Muscle of leg (tissue), 11 donors: Measurements from ENCODE around the gene IGF1R. TPM values are rescaled to one million over a fixed set of nuclear protein-coding genes. Genes with fewer than 3 reads are reported as not detected.

Experiments
- DNase-seq: peaks from one replicate; pipeline ENCODE4 v3.0.0; 2013
- H3K27ac ChIP-seq: one replicate; pipeline ENCODE4 v1.5.1; 2013; ENCODE audit warnings: mild to moderate bottlenecking, low read length, control low read depth
- H3K27me3 ChIP-seq: one replicate; pipeline ENCODE4 v1.6.1; 2013; ENCODE audit warnings: low read length; ENCODE audit not compliant: control insufficient read depth, insufficient read depth
- H3K36me3 ChIP-seq: one replicate; pipeline ENCODE4 v1.6.1; 2013; ENCODE audit warnings: low read length; ENCODE audit not compliant: control insufficient read depth, insufficient read depth
- H3K4me1 ChIP-seq: one replicate; pipeline ENCODE4 v1.6.1; 2013; ENCODE audit warnings: low read length; ENCODE audit not compliant: control insufficient read depth, insufficient read depth
- H3K4me3 ChIP-seq: one replicate; pipeline ENCODE4 v1.5.1; 2013; ENCODE audit warnings: low read length, control low read depth
- H3K9me3 ChIP-seq: replicated peaks from 2 replicates; pipeline ENCODE4 v1.6.1; 2013; ENCODE audit warnings: low read depth, low read length; ENCODE audit not compliant: control insufficient read depth
- WGBS: methylation state at CpG from one replicate; pipeline ENCODE4 v1.1.5; 2013; ENCODE audit warnings: missing lambda C conversion rate; ENCODE audit not compliant: insufficient coverage; 5-methylcytosine and 5-hydroxymethylcytosine counted together
- polyA plus RNA-seq, 8 donors: library from polyadenylated mRNA; unstranded; fragments of 120-200 nt; gene quantifications; one replicate each; pipeline versions ENCODE4 v1.2.1 to v1.2.3, GENCODE V29; 2013; ENCODE audit warnings: inconsistent platforms in 1 of 8, low replicate concordance in 1 of 8; ENCODE audit not compliant: insufficient read length in 8 of 8, insufficient read depth in 1 of 8
- total RNA-seq: library from RNA; stranded (reverse); fragments of 120-200 nt; gene quantifications from one replicate; pipeline ENCODE4 v1.2.4, GENCODE V29; 2013

Gene IGF1R
- total and polyA plus RNA-seq, 9 donors, result 13.0 to 19.7 (median 18.3) TPM

DNA sequence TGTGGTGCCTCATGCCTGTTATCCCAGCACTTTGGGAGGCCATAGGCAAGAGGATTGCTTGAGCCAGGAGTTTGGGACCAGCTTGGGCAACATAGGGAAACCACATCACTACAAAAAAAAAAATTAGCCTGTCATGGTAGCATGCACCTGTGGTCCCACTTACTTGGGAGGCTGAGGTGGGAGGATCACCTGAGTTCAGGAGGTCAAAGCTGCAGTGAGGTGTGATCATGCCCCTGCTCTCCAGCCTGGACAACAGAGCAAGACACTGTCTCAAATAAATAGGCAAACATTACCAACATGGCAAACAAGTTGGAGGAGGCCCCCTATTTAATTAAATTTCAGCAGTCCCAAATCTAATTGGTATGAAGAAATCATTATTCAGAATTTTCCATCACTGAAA lies 215.6 kb downstream of the IGF1R start:
- Histone ChIP-seq H3K36me3 (no peaks in the 10 kb centered on the region), H3K4me3 (no peak overlapping the region), H3K4me1 (no peaks in the 10 kb centered on the region), H3K27me3 (no peaks in the 10 kb centered on the region), H3K9me3 (no peaks in the 10 kb centered on the region), H3K27ac (no peak overlapping the region)
- DNase-seq, result no peak

DNA sequence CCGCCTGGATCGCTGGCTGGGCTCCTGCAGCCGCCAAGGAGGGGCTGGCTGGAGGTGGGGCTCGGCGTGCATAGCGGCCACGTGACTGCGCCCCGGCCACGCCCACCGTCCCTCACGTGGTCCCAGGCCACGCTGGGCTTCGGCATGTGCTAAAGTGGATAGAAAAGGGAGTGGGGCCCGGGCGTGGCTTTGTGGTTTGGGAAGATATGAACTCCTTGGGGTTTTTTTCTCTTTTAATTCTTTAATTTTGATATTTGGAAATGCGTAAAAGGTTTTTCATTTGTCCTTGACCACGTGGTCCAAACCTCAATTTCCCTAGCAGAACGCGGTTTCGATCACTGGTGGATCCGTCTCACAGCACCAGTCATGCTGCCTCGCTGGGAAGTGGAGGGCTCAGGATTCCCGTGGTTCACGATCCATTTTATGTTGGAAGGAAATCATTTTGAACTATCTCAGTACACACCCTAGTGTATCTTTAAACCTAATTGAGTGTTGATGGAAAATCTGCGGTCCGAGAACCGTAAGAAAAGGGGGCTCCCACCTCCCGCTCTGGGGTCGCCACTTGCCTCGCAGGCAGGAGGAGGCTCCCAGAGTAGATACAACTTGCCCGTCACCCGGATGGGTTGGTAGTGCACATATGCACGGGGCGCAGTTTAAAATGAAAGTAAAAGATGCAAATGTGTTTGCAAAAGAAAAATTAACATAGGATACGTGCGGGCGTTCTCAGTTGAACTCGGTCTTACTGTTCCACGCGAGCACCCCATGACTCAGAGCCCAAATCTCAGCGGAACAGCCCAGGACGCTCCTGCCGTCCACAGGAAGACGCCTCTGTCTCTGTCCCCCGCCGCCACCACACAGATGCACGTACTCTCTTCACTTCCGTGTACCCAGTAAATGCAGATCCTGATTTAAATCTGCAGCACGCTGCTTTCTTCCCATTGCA lies 217.3 kb downstream of the IGF1R start:
- Histone ChIP-seq H3K4me1 (no peaks in the 10 kb centered on the region), H3K27me3 (no peaks in the 10 kb centered on the region), H3K4me3 (peak overlapping the region; percentile 52), H3K27ac (peak overlapping the region; percentile 74), H3K36me3 (no peaks in the 10 kb centered on the region), H3K9me3 (no peaks in the 10 kb centered on the region)
- 57% methylated on average over 37 of the region's 50 CpGs for WGBS
- DNase-seq, result peak; percentile 89

DNA sequence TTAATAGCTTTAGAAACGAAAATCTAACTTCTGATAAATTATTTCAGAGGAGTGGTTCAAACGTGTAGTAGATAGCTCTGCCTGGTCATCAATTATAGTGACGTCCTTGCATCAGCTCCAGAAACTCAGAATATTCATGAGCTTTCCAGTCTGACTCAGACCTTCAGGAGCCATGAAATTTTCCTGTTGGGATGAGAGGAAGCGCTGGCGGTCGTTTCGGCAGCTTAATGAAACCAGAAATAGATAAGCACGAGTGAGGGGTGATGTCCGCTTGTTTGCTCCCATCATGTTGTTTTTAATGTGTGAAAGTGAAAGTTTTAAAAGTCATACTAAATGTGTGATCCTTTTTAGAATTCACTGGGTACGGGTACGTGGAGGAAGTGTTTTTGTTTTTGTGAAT lies 218.2 kb downstream of the IGF1R start:
- Histone ChIP-seq H3K9me3 (no peaks in the 10 kb centered on the region), H3K4me3 (peak overlapping the region; percentile 52), H3K4me1 (no peaks in the 10 kb centered on the region), H3K27me3 (no peaks in the 10 kb centered on the region), H3K27ac (peak overlapping the region; percentile 74), H3K36me3 (no peaks in the 10 kb centered on the region)
- WGBS, result 32% methylated on average over 6 of the region's 11 CpGs
- DNase-seq, result peak; percentile 65

DNA sequence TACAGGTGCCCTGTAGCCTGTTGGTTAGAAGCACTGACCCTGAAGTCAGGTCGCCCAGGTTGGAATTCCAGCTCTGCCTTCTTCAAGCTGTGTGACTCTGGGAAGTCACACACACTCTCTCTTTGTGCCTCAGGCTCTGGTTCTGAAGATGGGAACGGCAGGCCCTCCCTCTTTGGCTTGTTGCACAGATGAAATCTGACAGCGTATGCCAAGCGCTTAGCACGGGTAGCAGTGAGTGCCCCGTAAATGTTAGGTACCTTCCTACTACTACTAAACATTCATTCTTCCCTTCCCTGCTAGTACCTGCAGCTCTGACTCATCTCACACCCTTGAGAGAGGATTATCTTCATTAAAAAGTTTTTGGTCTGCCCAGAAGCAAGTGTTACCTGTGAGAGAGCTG lies 220.2 kb downstream of the IGF1R start:
- H3K27me3 ChIP-seq, result no peaks in the 10 kb centered on the region

DNA sequence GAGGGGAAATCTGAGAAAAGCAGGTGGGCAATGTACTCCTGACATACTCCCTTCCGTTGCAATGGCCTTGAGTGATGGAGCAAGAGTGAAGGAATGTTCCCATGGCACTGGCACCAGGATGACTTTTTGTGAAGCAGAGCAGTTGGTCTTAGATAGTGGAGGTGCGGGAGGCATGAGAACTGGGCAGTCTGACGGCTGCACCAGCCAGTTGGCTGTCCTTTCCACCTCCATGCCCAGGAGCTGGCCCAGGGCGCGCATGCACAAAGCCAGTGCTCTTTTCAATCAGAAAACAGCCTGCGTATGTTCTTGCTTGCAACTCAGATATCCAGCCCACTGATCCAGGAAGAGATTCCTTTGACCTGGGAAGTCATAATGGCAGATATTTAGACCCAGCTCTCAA lies 222.4 kb downstream of the IGF1R start:
- no peak overlapping the region for H3K4me3 ChIP-seq

More for the DNA sequence above, 220.2 kb downstream of the IGF1R start:
- Histone ChIP-seq H3K36me3 (no peaks in the 10 kb centered on the region), H3K27ac (no peak overlapping the region), H3K9me3 (no peaks in the 10 kb centered on the region), H3K4me1 (no peaks in the 10 kb centered on the region), H3K4me3 (no peak overlapping the region)
- WGBS, result 81% methylated on average over 6 of the region's 6 CpGs
- no peak for DNase-seq

DNA sequence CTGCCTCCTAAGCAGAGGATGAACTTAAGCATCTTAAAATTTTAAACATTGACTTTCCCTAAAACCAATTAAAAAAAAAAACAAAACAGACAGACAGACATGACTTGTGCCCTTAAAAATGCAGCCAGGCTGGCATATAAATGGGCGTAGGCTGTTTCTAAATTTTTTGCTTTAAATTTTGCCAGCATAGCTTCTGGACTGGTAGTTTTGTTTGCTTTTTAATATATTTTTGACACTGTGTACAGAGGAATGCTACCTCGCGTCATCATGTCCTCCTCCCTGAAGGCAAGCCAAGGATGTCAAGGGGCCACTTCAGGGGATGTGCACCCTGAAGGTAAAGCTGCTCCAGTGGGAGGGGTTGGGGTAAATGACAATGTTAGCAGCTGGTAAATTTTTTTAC lies 224.4 kb downstream of the IGF1R start:
- no peak for DNase-seq
- Histone ChIP-seq H3K27me3 (no peaks in the 10 kb centered on the region), H3K27ac (no peak overlapping the region), H3K36me3 (no peaks in the 10 kb centered on the region), H3K9me3 (no peaks in the 10 kb centered on the region), H3K4me3 (no peak overlapping the region), H3K4me1 (peaks cover 10% of the 10 kb centered on the region)
- WGBS, result 60% methylated on average over 1 of the region's 3 CpGs

More for the DNA sequence above, 222.4 kb downstream of the IGF1R start:
- H3K27me3 ChIP-seq, result no peaks in the 10 kb centered on the region
- H3K36me3 ChIP-seq, result no peaks in the 10 kb centered on the region
- DNase-seq, result no peak
- no peak overlapping the region for H3K27ac ChIP-seq
- H3K9me3 ChIP-seq, result no peaks in the 10 kb centered on the region
- 100% methylated on average over 2 of the region's 6 CpGs for WGBS
- peaks cover 10% of the 10 kb centered on the region for H3K4me1 ChIP-seq

DNA sequence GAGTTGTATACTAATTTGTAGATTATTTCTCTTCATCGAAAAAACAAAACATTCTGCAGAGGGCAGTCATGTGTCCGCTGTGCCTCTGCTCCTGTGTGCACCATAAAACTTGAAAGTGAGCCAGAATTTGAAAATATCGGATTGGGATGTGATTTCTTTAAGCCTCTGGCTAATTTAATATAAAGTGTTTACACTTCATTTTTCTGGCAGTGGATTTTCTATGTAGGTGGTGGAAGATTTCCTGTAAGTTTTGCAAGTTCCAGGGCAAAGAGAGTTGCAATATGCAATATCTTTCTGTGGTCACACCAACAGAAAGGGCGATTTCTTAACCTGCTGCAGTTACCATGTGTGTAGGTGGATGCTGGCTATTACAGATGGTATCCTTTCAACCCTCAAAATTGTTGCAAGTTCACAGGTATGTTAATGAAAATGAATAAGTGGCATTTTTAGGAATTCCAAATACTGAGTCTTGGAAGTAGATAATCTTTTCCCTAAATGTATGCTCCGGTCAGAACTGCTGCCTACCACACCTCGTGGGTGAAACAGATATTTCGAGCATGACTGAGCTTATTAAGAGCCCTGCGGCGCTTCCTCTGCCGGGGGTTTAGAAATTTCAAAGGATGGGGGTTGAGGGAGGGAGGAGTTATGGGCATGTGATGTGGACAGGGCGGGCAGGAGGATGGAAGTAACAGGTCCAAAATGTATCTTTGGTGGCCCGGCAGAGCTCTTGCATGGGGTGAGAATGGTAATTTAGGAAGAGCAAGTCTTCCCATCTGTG lies 225.3 kb downstream of the IGF1R start:
- WGBS, result 56% methylated on average over 7 of the region's 12 CpGs
- Histone ChIP-seq H3K4me1 (peaks cover 10% of the 10 kb centered on the region), H3K27me3 (no peaks in the 10 kb centered on the region), H3K36me3 (no peaks in the 10 kb centered on the region), H3K4me3 (no peak overlapping the region), H3K9me3 (no peaks in the 10 kb centered on the region), H3K27ac (no peak overlapping the region)
- no peak for DNase-seq

DNA sequence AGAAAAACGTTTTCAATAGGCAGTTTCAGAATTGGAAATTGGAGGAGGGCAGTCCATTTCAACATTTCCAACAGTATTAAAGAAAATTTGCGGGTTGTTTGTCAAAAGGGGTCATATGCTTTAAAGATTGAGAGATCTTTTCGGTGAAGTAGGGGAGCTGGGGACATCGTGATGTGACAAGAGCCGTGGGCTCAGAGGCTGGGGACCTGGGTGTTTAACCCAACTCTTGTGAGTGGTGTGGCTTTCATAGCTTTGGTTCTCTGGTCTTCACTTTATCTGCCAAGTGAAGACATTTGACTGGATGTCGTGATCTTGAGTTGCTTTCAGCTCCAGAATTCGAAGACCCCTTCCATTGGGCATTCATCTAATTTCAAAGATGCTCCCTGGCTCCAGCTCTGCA lies 226.0 kb downstream of the IGF1R start:
- WGBS, result 82% methylated on average over 3 of the region's 7 CpGs
- peaks cover 10% of the 10 kb centered on the region for H3K4me1 ChIP-seq
- no peak for DNase-seq
- H3K27me3 ChIP-seq, result no peaks in the 10 kb centered on the region
- H3K4me3 ChIP-seq, result no peak overlapping the region
- no peak overlapping the region for H3K27ac ChIP-seq
- no peaks in the 10 kb centered on the region for H3K36me3 ChIP-seq
- H3K9me3 ChIP-seq, result no peaks in the 10 kb centered on the region

DNA sequence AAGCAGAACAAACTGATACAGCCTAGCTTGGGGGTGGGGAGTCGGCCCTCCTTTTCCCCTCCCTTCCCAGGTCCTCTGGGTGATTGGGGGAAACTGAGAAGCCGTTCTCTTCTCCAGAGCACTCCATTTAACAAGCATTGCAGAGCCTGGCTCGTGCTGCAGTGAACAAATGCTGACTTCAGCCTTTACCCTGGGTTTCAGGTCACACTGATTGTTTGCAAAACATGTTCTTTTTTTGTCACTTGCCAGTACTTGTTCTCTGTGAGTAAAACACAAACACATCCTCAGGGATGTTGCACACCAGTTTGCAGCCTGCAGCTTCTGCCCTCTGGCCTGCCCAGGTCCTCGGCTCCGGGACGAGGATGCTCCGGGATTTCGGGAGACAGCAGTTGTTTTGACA lies 226.4 kb downstream of the IGF1R start:
- peaks cover 10% of the 10 kb centered on the region for H3K4me1 ChIP-seq
- no peak overlapping the region for H3K4me3 ChIP-seq
- H3K9me3 ChIP-seq, result no peaks in the 10 kb centered on the region
- H3K27me3 ChIP-seq, result no peaks in the 10 kb centered on the region
- DNase-seq, result no peak
- WGBS, result 38% methylated on average over 7 of the region's 8 CpGs
- no peaks in the 10 kb centered on the region for H3K36me3 ChIP-seq
- H3K27ac ChIP-seq, result no peak overlapping the region

DNA sequence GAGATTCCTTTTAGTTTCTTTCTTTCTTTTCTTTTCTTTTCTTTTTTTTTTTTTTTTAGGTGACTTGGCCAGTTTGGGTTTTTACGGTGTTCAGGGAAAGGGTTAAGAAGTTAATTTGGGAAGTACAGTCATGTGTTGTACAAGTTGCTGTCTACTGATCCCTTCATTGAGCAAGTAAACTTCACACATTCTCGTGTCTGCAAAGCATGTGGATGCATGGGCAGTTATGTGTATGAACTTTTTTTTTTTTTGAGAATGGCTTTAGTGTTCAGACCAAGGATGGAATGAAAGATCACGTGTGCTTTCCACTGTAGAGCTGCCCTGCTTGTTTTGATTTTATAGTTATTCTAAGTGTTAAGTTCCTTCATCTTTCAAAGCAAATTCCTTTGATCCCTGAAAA lies 227.0 kb downstream of the IGF1R start:
- Histone ChIP-seq H3K4me3 (no peak overlapping the region), H3K27me3 (no peaks in the 10 kb centered on the region), H3K4me1 (peaks cover 10% of the 10 kb centered on the region), H3K27ac (no peak overlapping the region), H3K36me3 (no peaks in the 10 kb centered on the region), H3K9me3 (no peaks in the 10 kb centered on the region)
- no peak for DNase-seq
- WGBS, result no CpG with 5 or more reads among the region's 3 CpGs
